Stromal cell of bone marrow (primary cell): Measurements from ENCODE around the gene PBRM1.

Experiments used
- DNase-seq: peaks from one replicate; pipeline ENCODE4 v3.0.0-alpha.2; 2012; ENCODE audit warnings: low read depth

The PBRM1 gene

DNA sequence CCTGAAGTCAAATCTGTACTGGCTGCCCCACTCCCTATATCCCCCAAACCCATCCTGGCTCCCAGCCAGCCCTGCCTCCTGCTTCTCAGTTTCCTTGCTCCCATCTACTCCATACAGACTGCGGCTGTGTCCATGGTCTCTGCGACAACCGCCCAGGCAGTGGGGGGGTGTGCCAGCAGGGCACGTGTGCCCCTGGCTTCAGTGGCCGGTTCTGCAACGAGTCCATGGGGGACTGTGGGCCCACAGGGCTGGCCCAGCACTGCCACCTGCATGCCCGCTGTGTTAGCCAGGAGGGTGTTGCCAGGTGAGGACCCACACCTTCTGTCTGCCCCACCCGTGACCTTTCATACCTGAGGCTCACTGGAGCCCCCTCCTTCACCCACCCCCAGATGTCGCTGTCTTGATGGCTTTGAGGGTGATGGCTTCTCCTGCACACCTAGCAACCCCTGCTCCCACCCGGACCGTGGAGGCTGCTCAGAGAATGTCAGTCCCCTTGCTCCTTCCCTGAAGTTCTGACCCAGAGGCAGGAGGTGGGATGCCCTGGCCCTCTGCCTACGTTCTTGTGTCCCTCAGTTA is 175.9 kb downstream of the PBRM1 start:
- DNase-seq = no peak

DNA sequence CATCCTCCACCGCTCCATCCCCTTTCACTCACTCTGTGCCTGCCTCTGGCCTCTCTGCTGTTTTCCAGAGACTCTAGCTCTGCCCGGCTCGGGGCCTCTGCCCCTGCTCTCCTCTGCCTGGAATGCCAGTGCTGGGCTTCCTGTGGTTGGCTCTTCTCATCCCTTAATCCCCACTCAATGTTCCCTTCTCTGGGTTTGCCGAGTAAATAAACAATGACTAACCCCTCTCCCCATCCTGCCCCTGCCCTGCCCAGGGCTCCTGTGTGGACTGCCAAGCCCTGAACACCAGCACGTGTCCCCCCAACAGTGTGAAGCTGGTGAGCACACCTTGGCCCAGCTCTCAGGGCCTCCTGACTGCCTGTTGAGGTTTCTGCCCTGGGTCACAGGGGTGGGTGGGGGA is 178.4 kb downstream of the PBRM1 start:
- peak; percentile 31 for DNase-seq

DNA sequence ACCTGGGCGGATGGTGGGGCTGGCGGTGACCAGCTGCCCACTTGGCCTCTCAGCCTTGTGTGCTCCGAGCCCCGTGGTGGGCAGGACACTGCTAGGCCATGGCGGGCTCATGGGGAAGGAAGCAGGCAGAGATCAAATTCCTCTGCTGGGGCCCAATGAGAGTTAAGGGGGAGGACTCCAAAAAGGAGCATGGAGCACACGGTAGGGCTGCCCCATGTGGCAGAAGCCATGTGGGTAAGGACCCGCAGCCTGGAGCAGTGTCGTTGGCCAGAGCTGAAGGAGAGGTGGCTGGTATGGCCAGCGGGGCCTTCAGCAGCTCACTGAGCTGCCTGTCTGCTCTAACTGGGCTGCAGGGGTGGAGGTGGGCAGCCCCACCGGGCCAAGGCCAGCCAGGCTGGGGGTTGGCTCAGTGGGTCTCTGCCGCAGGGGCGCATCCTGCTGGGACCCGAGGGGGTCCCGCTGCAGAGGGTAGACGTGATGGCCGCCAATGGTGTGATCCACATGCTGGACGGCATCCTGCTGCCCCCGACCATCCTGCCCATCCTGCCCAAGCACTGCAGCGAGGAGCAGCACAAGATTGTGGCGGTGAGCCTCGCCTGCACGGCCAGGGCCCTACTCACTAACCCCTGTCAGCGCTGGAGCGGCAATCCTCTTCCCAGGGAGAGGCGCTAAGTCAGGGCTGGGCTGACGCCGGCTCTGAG is 179.3 kb downstream of the PBRM1 start:
- no peak for DNase-seq

DNA sequence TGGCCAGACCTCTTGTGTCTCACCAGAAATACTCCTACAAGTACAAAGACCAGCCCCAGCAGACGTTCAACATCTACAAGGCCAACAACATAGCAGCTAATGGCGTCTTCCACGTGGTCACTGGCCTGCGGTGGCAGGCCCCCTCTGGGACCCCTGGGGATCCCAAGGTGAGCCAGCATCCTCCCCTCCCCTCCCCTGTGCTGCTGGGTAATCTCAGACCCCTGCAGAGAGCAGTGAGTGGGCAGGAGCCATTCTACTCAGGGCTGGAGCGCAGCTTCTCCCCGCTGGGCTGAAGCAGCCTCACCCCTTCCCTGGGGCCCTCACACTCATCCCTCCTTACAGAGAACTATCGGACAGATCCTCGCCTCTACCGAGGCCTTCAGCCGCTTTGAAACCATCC is 180.7 kb downstream of the PBRM1 start:
- no peak for DNase-seq

DNA sequence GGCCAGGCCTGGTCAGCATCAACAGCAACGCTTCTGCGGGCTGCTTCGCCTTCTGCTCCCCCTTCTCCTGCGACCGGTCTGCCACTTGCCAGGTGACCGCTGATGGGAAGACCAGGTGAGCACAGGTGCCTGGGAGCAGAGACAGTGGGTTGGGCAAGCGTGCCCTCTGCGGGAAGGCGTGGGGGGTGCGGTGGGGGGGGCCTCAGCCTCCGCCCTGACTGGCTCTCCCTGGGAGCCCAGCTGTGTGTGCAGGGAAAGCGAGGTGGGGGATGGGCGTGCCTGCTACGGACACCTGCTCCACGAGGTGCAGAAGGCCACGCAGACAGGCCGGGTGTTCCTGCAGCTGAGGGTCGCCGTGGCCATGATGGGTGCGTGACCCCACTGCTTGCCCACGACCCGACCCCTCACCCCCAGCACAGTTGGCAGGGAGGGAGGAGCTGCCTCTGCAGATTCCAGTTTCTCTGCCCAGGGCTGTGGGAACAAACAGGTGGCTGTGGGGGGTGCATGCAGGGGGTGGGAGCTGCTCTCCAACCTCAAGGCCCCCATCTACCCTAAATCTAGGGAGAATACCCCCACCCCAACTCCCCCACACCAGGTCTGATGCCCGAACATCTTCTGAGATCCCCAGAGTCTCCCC is 181.8 kb downstream of the PBRM1 start:
- no peak for DNase-seq

DNA sequence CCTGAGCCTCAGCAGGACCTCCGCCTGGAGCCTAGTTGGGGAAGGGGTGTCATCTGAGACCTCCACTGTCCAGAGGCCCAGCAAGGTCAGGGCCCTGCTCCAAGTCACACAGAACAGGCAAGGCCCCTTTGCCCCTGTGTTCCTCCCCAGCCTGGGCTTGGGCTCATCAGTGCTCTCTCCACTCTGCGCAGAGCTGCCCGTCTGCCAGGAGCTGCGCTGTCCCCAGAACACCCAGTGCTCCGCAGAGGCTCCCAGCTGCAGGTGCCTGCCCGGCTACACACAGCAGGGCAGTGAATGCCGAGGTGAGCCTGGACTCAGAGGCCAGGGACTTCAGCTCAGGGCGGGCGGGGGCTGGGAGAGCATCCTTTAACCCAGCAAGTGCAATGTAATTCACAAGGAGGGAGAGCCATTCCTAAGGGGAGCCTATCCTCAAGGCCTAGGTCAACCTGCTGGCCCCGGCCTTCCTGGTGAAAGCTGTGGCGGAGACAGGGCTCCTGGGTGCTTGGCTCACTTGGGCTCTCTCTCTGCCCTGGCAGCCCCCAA is 182.8 kb downstream of the PBRM1 start:
- DNase-seq = no peak

DNA sequence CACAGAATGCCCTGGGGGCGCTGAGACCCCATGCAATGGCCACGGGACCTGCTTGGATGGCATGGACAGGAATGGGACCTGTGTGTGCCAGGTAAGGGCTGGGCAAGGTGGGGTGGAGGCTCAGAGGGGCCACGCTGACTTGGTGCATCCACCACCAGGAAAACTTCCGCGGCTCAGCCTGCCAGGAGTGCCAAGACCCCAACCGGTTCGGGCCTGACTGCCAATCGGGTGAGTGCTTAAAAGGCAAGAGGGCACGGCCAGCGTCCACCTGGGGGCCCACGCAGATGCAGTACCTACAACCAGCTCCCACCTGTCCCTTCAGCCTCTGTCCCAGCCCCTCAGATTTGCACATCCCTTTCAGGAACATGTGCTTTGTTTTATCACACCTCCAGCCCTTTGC is 183.7 kb downstream of the PBRM1 start:
- no peak for DNase-seq

DNA sequence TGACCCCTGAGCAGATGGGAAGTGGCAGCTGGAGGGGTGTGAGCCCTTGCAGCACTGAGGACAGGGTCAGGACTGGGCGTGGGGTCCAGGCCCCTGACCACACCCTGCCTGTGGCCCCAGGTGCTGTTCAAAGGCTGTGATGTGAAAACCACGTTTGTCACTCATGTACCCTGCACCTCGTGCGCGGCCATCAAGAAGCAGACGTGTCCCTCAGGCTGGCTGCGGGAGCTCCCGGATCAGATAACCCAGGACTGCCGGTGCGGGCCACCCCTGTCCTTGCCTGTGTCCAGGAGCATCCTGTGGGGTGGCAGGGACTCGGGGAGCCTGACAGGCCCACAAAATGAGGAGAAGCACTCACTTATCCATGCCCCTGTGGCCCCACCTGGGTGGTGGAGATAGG is 184.7 kb downstream of the PBRM1 start:
- DNase-seq = no peak

DNA sequence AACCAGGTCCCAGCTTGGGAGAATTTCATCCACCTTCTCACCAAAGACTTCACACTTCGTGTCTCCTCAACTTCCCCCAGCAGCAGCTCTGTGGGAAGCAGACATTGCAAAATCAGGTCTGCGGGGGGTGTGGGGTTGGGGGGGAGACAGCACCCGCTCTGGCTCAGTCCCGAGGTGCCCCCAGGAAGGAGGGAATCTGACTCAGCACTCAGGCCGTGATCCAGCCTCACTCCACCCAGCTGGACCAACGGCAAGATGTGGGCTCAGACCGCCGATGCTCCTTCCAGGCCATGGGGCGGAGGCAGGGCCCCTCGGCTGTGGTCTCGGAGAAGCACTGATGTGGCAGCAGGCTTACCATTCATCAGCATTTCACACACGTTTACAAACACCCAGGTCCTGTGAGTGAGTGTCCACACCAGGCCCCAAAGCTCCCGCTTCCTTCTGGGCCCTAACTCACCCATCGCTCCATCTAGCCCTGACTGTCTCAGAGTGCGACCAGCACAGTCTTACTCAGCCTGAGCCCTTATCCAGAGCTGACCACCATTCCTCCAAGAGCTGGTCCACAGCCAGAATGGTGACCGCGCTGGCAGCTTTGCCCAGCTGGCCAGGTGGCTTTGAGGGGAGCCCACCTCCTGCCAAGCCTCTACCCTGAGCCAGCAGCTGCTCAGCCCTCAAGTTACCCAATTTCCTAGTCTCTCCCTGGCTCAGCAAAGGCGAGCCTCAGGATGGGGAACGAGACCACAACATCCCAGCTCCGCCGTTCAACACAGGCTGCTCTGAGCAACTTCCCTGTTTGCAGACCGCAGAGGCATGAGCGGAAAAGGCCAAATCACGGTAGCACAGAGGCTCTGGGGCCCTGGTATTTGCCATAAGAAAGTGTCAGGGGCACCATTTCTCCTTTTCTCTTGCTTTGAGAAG is 187.3 kb downstream of the PBRM1 start:
- peak; percentile 70 for DNase-seq

DNA sequence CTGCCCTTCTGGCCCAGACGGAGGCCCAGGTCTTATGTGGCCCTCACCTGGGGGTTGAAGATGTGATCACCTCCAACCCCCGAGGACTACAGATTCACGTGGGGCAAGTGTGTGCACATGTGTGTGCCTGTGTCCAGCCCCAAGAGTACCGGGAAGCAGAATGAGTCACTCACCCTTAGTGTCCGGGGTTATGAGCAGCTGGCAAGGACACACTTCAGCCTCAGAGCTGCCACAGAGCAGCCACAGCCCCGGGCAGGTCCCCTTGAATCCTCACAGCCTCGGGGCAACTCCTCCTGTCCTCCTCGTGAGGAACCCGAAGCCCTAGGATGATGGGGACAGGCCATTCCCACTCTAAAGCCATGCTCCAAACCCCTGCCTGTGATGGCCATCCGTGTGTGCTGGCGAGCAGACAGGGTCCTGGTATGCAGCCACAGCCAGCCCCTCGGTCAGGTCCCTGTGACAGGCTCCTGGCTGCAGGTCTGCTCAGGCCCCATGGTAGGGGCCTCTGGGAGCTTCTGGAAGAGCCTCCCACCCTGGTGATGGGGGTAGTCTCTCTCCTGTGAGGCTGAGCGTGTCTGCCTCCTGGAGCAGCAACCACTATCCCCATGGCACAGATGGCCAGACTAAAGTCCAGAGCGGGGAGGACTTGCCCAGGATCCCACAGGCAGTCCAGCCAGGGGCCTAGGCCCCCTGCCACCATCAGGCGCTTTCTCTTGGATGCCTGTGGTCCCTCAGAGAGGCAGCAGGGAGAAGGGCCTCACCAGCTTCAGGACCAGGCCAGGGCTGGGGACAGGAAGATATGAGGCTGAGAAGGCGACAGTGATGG is 189.7 kb downstream of the PBRM1 start:
- peak; percentile 53 for DNase-seq
